Mucosa of descending colon (tissue), 3 donors: ENCODE results near the gene LRBA. TPM values are rescaled to one million over a fixed set of nuclear protein-coding genes. Genes with fewer than 3 reads are reported as not detected.
"Not testable (repeated sequence)": the region's sequence is repeated elsewhere in the genome, so short reads cannot be mapped to it uniquely, and the experiment has no call there.

Experiments used
- ATAC-seq: fragments of 200-7000 bp; cut with Tn5 transposase; one replicate; pipeline ENCODE4 v1.9.1; 2020; ENCODE audit warnings: mild to moderate bottlenecking, moderate library complexity
- DNase-seq, 3 donors: peaks; one replicate each; pipeline ENCODE4 v3.0.0-alpha.2; 2020
- H3K36me3 ChIP-seq: fragments of 200-600 bp; one replicate; pipeline ENCODE4 v1.8.0; 2021; ENCODE audit warnings: low read depth, mild to moderate bottlenecking
- H3K4me1 ChIP-seq: fragments of 200-600 bp; one replicate; pipeline ENCODE4 v1.8.0; 2021; ENCODE audit warnings: low read depth, mild to moderate bottlenecking
- H3K4me3 ChIP-seq: fragments of 200-600 bp; one replicate; pipeline ENCODE4 v1.8.0; 2021; ENCODE audit warnings: mild to moderate bottlenecking
- H3K9me3 ChIP-seq: fragments of 200-600 bp; one replicate; pipeline ENCODE4 v1.8.0; 2021; ENCODE audit warnings: mild to moderate bottlenecking
- CTCF ChIP-seq: fragments of 200-600 bp; IDR thresholded peaks from one replicate; pipeline ENCODE4 v1.8.0; 2022; ENCODE audit warnings: antibody characterized with exemption, mild to moderate bottlenecking
- intact Hi-C, 2 donors: fragments of 100-400 bp; cut with DNase I in 1 of 2; cut with micrococcal nuclease in 1 of 2; formaldehyde crosslinking; loops; one replicate each; pipeline versions ENCODE4 v1.11.0 to v1.11.1; 2022; cut with DNase I, micrococcal nuclease
- total RNA-seq, 3 donors: library from RNA; stranded (reverse); fragmentation: NEBNext Ultra II Directional in 2 of 3; extraction: Animal tissue kit (Norgen Biotek cat#: 25700) in 2 of 3; gene quantifications; one replicate each; pipeline versions ENCODE4 v1.2.1 to v1.2.4, GENCODE V29; 2021 to 2023
- donor health status: DM: no; HTN: no; CAD: no; lungs with moderate emphysema.
- donor health status: DM: no; HTN: no; CAD: no.
- donor health status: DM: no; HTN: yes; CAD: no.

Gene LRBA
- total RNA-seq, 3 donors from 2014 or later = 69.8 to 98.4 (median 76.2) TPM

- intact Hi-C loops = no loop called here
- no peak overlapping the region for H3K4me3 ChIP-seq
- TF ChIP-seq CTCF = no peak
- H3K36me3 ChIP-seq = no peaks in the 10 kb centered on the region
- DNase-seq = no peak
- no peak for ATAC-seq
- H3K9me3 ChIP-seq = no peaks in the 10 kb centered on the region
- H3K4me1 ChIP-seq = no peaks in the 10 kb centered on the region
Observed at GRCh38 chr4:150525321-150525868, 489.7 kb downstream of the LRBA start.

- intact Hi-C loops = no loop called here
- Histone ChIP-seq H3K4me3 (no peak overlapping the region), H3K36me3 (no peaks in the 10 kb centered on the region), H3K9me3 (no peaks in the 10 kb centered on the region), H3K4me1 (no peaks in the 10 kb centered on the region)
- no peak for TF ChIP-seq CTCF
- DNase-seq (no peak), ATAC-seq (no peak)
Observed at GRCh38 chr4:150518559-150518958, 496.5 kb downstream of the LRBA start.

GRCh38 chr4:150515135-150515534 is 499.9 kb downstream of the LRBA start:
- Histone ChIP-seq H3K4me1 (no peaks in the 10 kb centered on the region), H3K4me3 (no peak overlapping the region), H3K36me3 (no peaks in the 10 kb centered on the region), H3K9me3 (no peaks in the 10 kb centered on the region)
- DNase-seq = no peak
- intact Hi-C loops = no loop called here
- TF ChIP-seq CTCF = no peak
- no peak for ATAC-seq

- intact Hi-C loops = no loop called here
- TF ChIP-seq CTCF = no peak
Observed at GRCh38 chr4:150514709-150515108, 500.4 kb downstream of the LRBA start.

GRCh38 chr4:150510176-150510865 is 504.8 kb downstream of the LRBA start:
- DNase-seq (no peak), ATAC-seq (peak; percentile 22)
- H3K9me3 ChIP-seq = peaks cover 2% of the 10 kb centered on the region
- no peak overlapping the region for H3K4me3 ChIP-seq
- TF ChIP-seq CTCF = no peak
- no peaks in the 10 kb centered on the region for H3K4me1 ChIP-seq
- intact Hi-C loops = no loop called here
- no peaks in the 10 kb centered on the region for H3K36me3 ChIP-seq

More at GRCh38 chr4:150514709-150515108, 500.4 kb downstream of the LRBA start:
- H3K4me3 ChIP-seq = no peak overlapping the region
- H3K9me3 ChIP-seq = no peaks in the 10 kb centered on the region
- no peaks in the 10 kb centered on the region for H3K4me1 ChIP-seq
- DNase-seq (no peak), ATAC-seq (no peak)
- no peaks in the 10 kb centered on the region for H3K36me3 ChIP-seq

- H3K4me1 ChIP-seq, H3K4me3 ChIP-seq, H3K9me3 ChIP-seq, intact Hi-C loops, ATAC-seq, DNase-seq, H3K36me3 ChIP-seq: not testable (repeated sequence)
Observed at GRCh38 chr4:150507656-150508055, 507.4 kb downstream of the LRBA start.
